ENCODE measurements around the gene CIZ1.
A peak's percentile ranks its signal among the peaks of the same experiment; 100 is the strongest.

Gene CIZ1

GRCh38 chr9:128120061-128120740 is 71.2 kb downstream of the CIZ1 start:
- intact Hi-C loops (cut with DNase I), result no loop called here
- peak in 1 of 42 donors; percentile 5 for DNase-seq

- intact Hi-C loops (cut with DNase I), result loop anchor here (10.0 kb wide), 1 partner anchor 174 kb away; no protein-coding TSS in a partner anchor
- peak in 4 of 42 donors; percentile 1 to 7 (median 4) for DNase-seq
Observed at GRCh38 chr9:128118971-128119665, 72.3 kb downstream of the CIZ1 start.

- intact Hi-C loops (cut with DNase I), result loop anchor here (10.0 kb wide), 1 partner anchor 174 kb away; no protein-coding TSS in a partner anchor
- DNase-seq, result peak in 3 of 42 donors; percentile 0 to 4 (median 1)
Observed at GRCh38 chr9:128118472-128118857, 72.9 kb downstream of the CIZ1 start.

GRCh38 chr9:128117613-128118471 is 73.5 kb downstream of the CIZ1 start:
- DNase-seq, result peak; percentile 77 to 100 (median 95)
- intact Hi-C loops (cut with DNase I), result loop anchor here (10.0 kb wide), 1 partner anchor 173 kb away; no protein-coding TSS in a partner anchor

- DNase-seq, result peak in 3 of 42 donors; percentile 4 to 15 (median 5)
- intact Hi-C loops (cut with DNase I), result loop anchor here (10.0 kb wide), 1 partner anchor 172 kb away; no protein-coding TSS in a partner anchor
Observed at GRCh38 chr9:128116104-128117083, 75.0 kb downstream of the CIZ1 start.
